OCI-LY3 (cell line): ENCODE results near the gene OVOL3.

Source experiments
- EZH2phosphoT487 ChIP-seq: fragments of 200-600 bp; shearing (Covaris generic); IDR thresholded peaks from 2 replicates; pipeline ENCODE4 v1.6.1; 2018; ENCODE audit warnings: antibody characterized with exemption, mixed run types, low read depth
- TF ChIP-seq, protein P1 (sequence below): fragments of 200-600, 300-600 bp; sonication (generic); IDR thresholded peaks from 2 replicates; pipeline ENCODE4 v1.5.1; 2014; ENCODE audit warnings: antibody characterized with exemption, low read length, low read depth

DNA sequence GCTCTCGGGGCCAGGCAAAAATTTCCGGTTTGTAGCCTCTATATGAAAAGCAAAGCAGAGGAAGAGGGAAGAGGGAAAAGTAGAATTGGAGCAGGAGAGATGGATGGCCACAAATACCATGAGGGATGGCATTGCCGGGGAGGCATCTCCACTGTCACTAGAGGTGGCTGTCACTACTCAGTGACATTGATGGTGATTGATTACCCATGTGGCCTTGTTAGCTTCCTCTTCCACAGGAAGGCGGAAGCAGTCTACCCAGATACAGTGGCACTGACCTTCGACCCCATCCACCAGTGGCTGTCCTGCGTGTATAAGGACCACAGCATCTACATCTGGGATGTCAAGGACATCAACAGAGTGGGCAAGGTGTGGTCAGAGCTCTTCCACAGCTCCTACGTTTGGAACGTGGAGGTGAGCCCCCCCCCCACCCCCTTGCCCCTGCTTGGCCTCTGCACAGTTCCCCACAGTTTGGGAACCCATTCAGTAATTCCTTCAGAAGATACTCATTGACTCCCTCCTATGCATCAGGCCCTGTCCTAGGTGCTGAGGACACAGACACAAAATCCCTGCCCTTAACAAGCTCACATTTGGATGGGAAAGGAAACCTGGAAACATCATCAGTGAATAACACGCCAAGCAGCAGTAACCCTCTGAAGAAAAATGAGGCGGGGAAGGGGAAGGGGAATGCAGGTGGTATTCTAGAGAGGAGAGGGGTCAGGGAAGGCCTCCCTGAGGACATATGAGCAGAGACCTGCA is 37.6 kb upstream of the OVOL3 start:
- TF ChIP-seq, protein P1, sequence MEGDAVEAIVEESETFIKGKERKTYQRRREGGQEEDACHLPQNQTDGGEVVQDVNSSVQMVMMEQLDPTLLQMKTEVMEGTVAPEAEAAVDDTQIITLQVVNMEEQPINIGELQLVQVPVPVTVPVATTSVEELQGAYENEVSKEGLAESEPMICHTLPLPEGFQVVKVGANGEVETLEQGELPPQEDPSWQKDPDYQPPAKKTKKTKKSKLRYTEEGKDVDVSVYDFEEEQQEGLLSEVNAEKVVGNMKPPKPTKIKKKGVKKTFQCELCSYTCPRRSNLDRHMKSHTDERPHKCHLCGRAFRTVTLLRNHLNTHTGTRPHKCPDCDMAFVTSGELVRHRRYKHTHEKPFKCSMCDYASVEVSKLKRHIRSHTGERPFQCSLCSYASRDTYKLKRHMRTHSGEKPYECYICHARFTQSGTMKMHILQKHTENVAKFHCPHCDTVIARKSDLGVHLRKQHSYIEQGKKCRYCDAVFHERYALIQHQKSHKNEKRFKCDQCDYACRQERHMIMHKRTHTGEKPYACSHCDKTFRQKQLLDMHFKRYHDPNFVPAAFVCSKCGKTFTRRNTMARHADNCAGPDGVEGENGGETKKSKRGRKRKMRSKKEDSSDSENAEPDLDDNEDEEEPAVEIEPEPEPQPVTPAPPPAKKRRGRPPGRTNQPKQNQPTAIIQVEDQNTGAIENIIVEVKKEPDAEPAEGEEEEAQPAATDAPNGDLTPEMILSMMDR = no peak
- no peak for TF ChIP-seq EZH2phosphoT487
